ENCODE results near the gene ERGIC1. TPM values are rescaled to one million over a fixed set of nuclear protein-coding genes. Genes with fewer than 3 reads are reported as not detected.

ERGIC1 gene
- total RNA-seq, 3 donors from 2014 or later (not counting 1 experiment from before 2014, with no cell fraction given), result 86.2 to 126 (median 121) TPM

DNA sequence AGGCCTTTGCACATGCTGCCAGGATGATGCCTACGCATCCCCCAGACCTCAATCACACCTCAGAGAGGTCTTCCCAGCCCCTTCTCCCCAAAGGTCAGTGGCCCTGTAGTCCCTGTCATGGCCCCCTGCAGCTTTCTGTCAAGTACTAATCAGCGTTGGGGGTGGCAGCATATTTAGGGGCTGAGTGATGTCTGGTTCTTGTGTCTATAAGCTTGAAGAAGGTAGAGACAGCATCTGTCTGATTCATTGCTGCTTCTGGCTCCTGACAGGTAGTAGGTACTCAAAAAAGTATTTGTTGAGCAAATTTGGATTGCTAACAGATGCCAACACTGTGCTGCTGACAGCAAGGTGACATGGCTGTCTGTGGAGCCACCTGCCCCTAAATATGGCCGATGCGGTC lies 73.6 kb downstream of the ERGIC1 start:
- Histone ChIP-seq H3K4me1 (ENCODE audit: control insufficient read depth, insufficient read depth, low read length) (peaks cover 9% of the 10 kb centered on the region), H3K4me3 (ENCODE audit: low read length) (no peak overlapping the region), H3K9me3 (ENCODE audit: control insufficient read depth, insufficient read depth, low read length) (no peaks in the 10 kb centered on the region), H3K27ac (ENCODE audit: low read length) (no peak overlapping the region), H3K36me3 (ENCODE audit: control insufficient read depth, insufficient read depth, low read length) (peaks cover 10% of the 10 kb centered on the region), H3K27me3 (ENCODE audit: control insufficient read depth, insufficient read depth, low read length) (no peaks in the 10 kb centered on the region)
- ATAC-seq, result no peak
- Mint-ChIP-seq H3K4me3 (no peak overlapping the region), H3K27me3 (ENCODE audit: low read depth in 2 of 2) (no peaks in the 10 kb centered on the region), H3K27ac (no peak overlapping the region), H3K4me1 (peaks cover 13 to 16% of the 10 kb centered on the region in 2 donors), H3K9me3 (no peaks in the 10 kb centered on the region), H3K36me3 (no peaks in the 10 kb centered on the region)
- TF ChIP-seq, protein P1, sequence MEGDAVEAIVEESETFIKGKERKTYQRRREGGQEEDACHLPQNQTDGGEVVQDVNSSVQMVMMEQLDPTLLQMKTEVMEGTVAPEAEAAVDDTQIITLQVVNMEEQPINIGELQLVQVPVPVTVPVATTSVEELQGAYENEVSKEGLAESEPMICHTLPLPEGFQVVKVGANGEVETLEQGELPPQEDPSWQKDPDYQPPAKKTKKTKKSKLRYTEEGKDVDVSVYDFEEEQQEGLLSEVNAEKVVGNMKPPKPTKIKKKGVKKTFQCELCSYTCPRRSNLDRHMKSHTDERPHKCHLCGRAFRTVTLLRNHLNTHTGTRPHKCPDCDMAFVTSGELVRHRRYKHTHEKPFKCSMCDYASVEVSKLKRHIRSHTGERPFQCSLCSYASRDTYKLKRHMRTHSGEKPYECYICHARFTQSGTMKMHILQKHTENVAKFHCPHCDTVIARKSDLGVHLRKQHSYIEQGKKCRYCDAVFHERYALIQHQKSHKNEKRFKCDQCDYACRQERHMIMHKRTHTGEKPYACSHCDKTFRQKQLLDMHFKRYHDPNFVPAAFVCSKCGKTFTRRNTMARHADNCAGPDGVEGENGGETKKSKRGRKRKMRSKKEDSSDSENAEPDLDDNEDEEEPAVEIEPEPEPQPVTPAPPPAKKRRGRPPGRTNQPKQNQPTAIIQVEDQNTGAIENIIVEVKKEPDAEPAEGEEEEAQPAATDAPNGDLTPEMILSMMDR (IDR thresholded peaks at IDR 0.05), result no peak
- WGBS (ENCODE audit: insufficient coverage), result 97% methylated on average over 4 of the region's 4 CpGs
- no peak for DNase-seq
- intact Hi-C loops (cut with micrococcal nuclease), result loop anchor here (5.0 kb wide), 1 partner anchor 45 kb away; no protein-coding TSS in a partner anchor

DNA sequence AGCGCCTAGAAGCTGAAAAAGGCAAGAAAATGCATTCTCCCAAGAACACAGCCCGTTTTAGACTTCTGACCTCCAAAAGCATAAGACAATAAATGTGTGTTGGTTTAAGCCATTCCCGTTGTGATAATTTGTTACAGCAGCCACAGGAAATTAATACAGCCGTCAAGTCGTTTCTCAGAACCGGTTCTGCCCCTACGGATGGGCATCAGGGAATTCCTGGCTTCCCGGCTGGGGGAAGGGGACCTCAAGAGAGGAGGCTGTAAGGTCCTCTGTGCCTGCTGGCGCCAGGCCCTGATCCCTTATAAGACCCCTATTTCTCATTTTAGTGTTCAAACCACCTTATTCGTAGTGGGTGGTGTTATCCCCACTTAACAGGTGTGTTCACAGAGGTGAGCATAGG lies 74.6 kb downstream of the ERGIC1 start:
- Histone ChIP-seq H3K9me3 (ENCODE audit: control insufficient read depth, insufficient read depth, low read length) (no peaks in the 10 kb centered on the region), H3K27ac (ENCODE audit: low read length) (no peak overlapping the region), H3K4me3 (ENCODE audit: low read length) (no peak overlapping the region), H3K4me1 (ENCODE audit: control insufficient read depth, insufficient read depth, low read length) (peaks cover 9% of the 10 kb centered on the region), H3K36me3 (ENCODE audit: control insufficient read depth, insufficient read depth, low read length) (peaks cover 18% of the 10 kb centered on the region), H3K27me3 (ENCODE audit: control insufficient read depth, insufficient read depth, low read length) (no peaks in the 10 kb centered on the region)
- DNase-seq, result no peak
- WGBS (ENCODE audit: insufficient coverage), result 97% methylated on average over 10 of the region's 10 CpGs
- ATAC-seq, result no peak
- Mint-ChIP-seq H3K27ac (no peak overlapping the region), H3K4me3 (no peak overlapping the region), H3K27me3 (ENCODE audit: low read depth in 2 of 2) (no peaks in the 10 kb centered on the region), H3K4me1 (peaks cover 13 to 16% of the 10 kb centered on the region in 2 donors), H3K9me3 (no peaks in the 10 kb centered on the region), H3K36me3 (no peaks in the 10 kb centered on the region)
- TF ChIP-seq, protein P1 (IDR thresholded peaks at IDR 0.05), result no peak
- intact Hi-C loops (cut with micrococcal nuclease), result loop anchor here (5.0 kb wide), 1 partner anchor 46 kb away; no protein-coding TSS in a partner anchor

GRCh38 chr5:172909931-172910502 lies 76.0 kb downstream of the ERGIC1 start:
- WGBS (ENCODE audit: insufficient coverage), result 83% methylated on average over 8 of the region's 8 CpGs
- H3K4me1 Mint-ChIP-seq, result peaks cover 7 to 16% of the 10 kb centered on the region in 2 donors
- H3K27ac ChIP-seq (ENCODE audit: low read length), result no peak overlapping the region
- peak overlapping the region; percentile 10 to 70 for H3K27ac Mint-ChIP-seq
- peaks cover 25% of the 10 kb centered on the region for H3K36me3 ChIP-seq (ENCODE audit: control insufficient read depth, insufficient read depth, low read length)
- H3K27me3 Mint-ChIP-seq (ENCODE audit: low read depth in 2 of 2), result no peaks in the 10 kb centered on the region
- no peak overlapping the region for H3K4me3 Mint-ChIP-seq
- no peaks in the 10 kb centered on the region for H3K9me3 Mint-ChIP-seq
- intact Hi-C loops (cut with micrococcal nuclease), result loop anchor here (5.0 kb wide), 1 partner anchor 48 kb away; no protein-coding TSS in a partner anchor
- no peaks in the 10 kb centered on the region for H3K27me3 ChIP-seq (ENCODE audit: control insufficient read depth, insufficient read depth, low read length)
- DNase-seq, result no peak
- no peak overlapping the region for H3K4me3 ChIP-seq (ENCODE audit: low read length)
- ATAC-seq, result peak; percentile 43 to 70 (median 66)
- peaks cover 9% of the 10 kb centered on the region for H3K4me1 ChIP-seq (ENCODE audit: control insufficient read depth, insufficient read depth, low read length)
- H3K36me3 Mint-ChIP-seq, result no peaks in the 10 kb centered on the region
- TF ChIP-seq, protein P1 (IDR thresholded peaks at IDR 0.05), result no peak
- no peaks in the 10 kb centered on the region for H3K9me3 ChIP-seq (ENCODE audit: control insufficient read depth, insufficient read depth, low read length)

Measured in natural killer cell (primary cell).